Activated T-helper 1 cell treated with anti-CD3 and anti-CD28 coated beads, Interleukin-2, amount 50 U/mL, for 16 hours (primary cell): Measurements from ENCODE around the gene SHROOM1.
A peak's percentile ranks its signal among the peaks of the same experiment; 100 is the strongest.

Source experiments
- DNase-seq, 2 donors: peaks; one replicate each; pipeline ENCODE4 v3.0.0-alpha.2; 2020; ENCODE audit warnings: low read depth in 1 of 2, low spot score in 1 of 2

The SHROOM1 gene

GRCh38 chr5:132825834-132826391 is 4.5 kb downstream of the SHROOM1 start:
- DNase-seq = no peak

GRCh38 chr5:132825033-132825833 is 5.2 kb downstream of the SHROOM1 start:
- no peak for DNase-seq

GRCh38 chr5:132824426-132824825 is 6.0 kb downstream of the SHROOM1 start:
- DNase-seq = no peak

- DNase-seq = no peak
Observed at GRCh38 chr5:132823481-132824050, 6.9 kb downstream of the SHROOM1 start.

DNA sequence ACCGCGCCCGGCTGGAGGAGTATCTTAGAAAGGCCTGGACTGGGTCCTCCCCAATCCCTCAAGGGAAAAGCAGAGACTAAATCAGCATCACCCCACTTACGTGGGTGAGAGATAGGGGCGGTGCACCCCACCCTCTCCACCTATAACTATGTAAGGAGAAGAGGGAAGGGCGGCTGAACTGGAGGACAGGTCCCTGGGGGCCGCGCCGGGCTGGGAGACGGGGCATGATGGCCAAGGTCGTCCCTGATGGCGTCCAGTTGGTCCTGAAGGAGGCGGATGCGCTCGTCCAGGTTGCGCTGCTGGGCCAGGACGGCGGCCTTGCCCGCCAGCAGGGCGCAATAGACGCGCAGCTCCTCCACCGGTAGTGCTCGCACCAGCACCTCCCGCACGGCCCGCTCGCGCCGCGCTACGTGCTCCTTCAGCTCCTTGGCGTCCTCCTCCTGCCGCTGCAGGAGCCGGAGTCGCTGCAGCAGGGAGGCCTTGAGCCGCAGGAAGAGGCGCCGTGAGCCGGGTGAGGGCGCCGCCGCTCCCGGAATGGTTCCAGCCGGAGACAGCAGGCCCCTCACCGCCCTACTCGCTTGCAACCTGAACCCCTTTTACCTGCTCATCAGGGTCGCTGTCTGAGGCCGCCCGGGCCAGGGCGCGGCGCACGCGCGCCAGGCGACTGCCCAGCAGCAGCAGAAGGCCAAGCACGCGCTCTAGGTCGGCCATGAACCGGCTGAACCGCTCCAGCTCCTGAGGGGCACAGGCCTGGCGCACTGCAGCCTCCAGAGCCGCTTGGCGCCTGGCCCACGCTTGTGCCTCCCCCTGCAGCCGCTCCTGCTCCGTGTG is 7.6 kb downstream of the SHROOM1 start:
- DNase-seq = no peak

- DNase-seq = no peak
Observed at GRCh38 chr5:132821791-132822190, 8.7 kb downstream of the SHROOM1 start.

GRCh38 chr5:132821350-132821749 is 9.1 kb downstream of the SHROOM1 start:
- DNase-seq = no peak

DNA sequence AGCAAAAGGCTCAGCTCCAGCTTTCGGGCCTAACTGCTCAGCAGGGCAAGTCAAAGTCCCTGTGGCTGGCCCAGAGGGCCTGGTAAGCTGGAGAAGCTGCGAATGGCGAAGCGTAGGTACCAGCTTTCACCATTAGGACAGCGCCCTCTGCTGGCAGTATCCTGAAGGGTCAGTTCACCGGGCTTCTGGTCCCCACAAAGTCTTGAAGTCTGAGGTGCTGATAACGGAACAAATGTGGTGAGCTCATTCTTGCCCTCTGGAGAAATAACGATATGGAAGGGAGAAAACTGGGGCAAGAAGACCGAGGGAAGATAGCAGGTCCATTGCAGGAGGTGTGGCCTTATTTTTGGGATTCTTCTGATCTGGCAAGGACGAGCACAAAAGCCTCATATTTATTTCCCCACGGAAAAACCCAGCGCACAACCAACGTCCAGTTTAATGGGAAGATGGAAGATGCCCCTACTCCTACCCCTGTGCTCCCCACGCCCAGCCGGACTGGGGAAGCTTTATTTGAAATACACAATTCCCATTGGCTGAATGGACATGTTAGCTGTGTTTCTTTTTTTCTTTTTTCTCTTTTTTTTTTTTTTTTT is 10.2 kb downstream of the SHROOM1 start:
- DNase-seq = peak; percentile 78 to 90

DNA sequence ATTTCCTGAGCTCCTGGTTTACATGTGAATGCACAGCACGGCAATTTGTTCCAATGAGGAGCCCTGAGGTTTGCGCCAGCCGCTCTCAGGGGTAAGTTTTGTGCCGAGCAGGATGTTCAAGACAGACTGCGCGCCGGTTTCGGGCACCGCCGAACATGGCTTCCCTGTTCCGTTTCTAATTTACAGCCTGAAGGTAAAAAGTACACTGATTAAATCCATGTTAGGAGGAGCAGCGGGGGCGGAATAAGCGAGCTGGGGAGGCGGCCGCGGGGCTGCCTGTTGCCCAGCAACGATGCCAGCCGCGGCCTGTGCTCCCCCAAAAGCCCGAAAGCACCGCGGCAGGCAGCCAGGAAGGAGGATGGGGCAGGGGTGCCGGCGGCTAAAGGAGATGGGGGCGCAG is 11.0 kb downstream of the SHROOM1 start:
- DNase-seq = no peak

DNA sequence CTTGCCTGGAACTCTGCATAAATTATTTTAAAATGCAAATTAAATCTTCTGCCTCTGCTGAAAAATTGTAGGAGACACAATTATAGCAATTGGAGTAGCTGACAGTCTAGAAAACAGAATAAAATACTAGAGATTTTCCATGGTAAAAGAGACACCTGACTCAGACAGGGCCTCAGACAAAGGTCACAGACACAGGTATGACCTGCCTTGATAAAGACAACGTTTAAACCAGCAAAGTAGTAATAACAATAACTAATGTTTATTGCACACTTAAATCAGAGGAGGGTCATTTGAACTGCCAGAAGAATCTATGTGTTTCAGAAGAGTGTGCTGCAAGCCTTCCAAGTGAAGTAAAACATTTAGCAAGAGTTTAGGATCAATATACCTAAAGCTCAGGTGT is 13.4 kb downstream of the SHROOM1 start:
- DNase-seq = no peak

- DNase-seq = no peak
Observed at GRCh38 chr5:132816554-132816953, 13.9 kb downstream of the SHROOM1 start.

DNA sequence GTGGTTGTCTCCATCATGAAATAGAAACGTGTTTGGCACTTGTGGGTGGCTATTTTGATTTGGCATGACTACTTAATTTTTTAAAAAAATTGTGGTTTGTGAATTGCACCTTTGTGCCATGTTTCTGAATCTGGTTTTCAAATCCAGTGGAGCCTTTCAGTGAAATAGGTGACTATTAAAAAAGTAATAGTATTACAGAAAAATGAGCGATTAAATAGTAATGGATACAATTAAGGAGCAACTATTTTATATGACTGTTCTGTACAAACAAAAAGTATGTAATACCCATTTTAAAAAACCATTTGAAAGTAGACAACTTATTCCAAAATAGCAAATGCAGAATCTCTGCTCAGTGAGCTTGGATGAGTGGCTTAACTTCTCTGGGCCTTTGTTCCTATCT is 14.4 kb downstream of the SHROOM1 start:
- DNase-seq = no peak

DNA sequence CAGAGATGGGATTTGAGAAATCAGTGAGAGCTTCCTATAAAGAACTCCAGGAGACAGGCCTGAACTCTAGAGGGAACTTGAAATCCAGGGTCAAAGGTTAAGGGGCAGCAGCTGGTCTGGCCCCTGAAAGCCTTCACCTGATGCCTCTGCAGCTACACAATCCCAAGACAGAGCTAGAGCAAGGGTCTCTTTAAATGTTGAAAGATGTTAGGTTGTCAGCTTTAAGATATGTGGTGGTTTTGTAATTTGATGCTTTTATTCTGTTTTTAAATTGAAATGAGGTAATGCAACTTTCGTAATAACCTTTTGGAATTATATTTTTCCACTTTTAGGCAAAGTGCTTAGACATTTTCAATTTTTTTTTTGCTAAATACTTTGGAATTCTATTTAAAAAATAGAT is 15.0 kb downstream of the SHROOM1 start:
- no peak for DNase-seq

- DNase-seq = no peak
Observed at GRCh38 chr5:132814503-132815294, 15.7 kb downstream of the SHROOM1 start.

DNA sequence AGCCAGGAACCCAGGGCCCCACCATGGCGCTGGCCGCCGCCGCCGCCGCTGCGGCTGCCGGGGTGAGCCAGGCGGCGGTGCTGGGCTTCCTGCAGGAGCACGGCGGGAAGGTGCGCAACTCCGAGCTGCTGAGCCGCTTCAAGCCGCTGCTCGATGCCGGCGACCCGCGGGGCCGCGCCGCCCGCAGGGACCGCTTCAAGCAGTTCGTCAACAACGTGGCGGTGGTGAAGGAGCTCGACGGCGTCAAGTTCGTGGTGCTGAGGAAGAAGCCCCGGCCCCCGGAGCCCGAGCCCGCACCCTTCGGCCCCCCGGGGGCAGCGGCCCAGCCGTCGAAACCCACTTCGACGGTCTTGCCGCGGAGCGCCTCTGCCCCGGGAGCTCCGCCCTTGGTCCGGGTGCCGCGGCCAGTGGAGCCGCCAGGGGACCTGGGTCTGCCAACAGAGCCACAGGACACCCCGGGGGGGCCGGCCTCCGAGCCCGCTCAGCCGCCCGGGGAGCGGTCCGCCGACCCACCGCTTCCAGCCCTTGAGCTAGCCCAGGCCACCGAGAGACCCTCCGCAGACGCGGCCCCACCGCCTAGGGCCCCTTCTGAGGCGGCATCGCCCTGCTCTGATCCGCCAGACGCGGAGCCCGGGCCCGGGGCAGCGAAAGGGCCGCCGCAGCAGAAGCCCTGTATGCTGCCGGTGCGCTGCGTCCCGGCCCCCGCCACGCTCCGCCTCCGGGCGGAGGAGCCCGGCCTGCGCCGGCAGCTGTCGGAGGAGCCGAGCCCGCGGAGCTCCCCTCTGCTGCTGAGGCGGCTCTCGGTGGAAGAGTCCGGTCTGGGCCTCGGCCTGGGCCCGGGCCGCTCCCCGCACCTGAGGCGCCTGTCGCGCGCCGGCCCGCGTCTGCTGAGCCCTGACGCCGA is 16.6 kb downstream of the SHROOM1 start:
- no peak for DNase-seq

DNA sequence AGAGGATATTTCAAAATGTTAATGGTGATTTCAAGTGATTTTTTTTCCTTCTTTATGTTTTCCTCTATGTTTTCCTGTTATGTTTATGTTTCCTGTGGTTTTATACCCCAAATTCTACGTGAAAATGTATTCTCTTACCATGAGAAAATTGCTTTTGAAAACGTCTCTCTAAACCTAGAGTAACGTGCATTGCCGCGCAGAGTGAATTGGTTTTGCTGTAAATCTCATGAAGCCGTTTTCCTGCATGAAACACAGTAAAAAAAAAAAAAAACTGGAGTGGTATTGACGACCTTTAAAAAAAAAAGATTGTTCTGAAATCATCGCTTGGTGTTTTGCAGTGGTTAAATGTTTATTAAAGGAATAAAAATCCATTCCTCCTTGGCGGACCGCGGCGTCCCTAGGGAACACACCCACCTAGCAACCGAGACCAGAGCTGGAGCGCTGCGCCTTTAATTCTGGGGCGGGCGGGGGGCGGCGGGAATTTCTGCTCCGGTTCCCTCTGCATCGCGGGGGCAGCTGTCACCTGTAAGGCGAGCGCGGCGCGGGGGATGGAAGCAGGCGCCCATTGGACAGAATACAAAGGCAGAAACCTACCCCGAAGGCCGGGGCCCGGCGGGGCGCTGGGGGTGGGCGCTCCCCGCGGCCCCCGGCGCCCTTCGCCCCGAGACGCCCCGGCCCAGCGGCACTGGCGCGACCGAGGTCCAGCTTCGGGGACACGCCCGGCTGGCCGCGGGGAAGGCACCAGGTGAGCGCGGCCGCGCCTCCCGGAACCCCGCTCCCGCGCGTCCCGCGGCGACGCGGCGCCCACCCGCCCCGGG is 17.5 kb downstream of the SHROOM1 start, which contains the start of gene SOWAHA:
SOWAHA (plus strand) TSS at position 522 of the 818 bp plus-strand sequence. CDS start 320 bp downstream, outside the sequence.
- DNase-seq = no peak

DNA sequence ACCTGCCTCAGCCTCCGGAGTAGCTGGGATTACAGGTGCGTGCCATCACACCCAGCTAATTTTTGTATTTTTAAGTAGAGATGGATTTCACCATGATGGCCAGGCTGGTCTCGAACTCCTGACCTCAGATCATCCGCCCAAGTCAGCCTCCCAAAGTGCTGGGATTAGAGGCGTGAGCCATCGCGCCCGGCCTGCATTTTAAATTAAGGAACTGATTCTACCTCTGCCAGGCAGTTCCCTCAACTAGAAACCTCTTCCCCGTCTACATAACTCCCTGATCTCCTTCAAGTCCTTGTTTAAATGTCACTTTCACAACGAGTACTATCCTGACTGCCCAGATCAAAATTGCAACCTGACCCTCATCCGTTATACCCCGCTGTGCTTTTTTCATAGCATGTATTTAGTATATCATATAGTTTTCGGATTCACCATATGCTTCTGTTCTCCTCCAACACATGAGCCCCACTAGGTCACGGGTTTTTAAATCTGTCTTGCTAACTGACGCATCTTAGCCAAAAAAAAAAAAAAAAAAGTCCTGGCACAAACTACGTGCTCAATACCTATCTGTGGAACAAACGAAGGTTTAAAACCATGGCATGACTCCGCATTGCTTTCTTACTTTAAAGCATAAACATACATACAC is 18.2 kb downstream of the SHROOM1 start:
- DNase-seq = no peak

- no peak for DNase-seq
Observed at GRCh38 chr5:132810605-132811004, 19.8 kb downstream of the SHROOM1 start.
